ENCODE measurements around the gene KIF5B.

KIF5B gene

GRCh38 chr10:31959461-31960173 is 96.6 kb downstream of the KIF5B start:
- DNase-seq, result no peak

All from 8988T (cell line).